ENCODE measurements around the gene PBX4.

PBX4 gene

GRCh38 chr19:19626516-19627472 lies 8.3 kb upstream of the PBX4 start:
- H3K36me3 ChIP-seq (ENCODE audit: low read length), result no peaks in the 10 kb centered on the region
- peaks cover 11% of the 10 kb centered on the region; the same call in 1 of the 2 replicates for H3F3A ChIP-seq (ENCODE audit: insufficient read depth)
- peak overlapping the region; percentile 83 for H3K9ac ChIP-seq (ENCODE audit: low read length)
- no peaks in the 10 kb centered on the region for H3K9me3 ChIP-seq (ENCODE audit: insufficient read depth, low read length)
- peak overlapping the region; percentile 66 for H3K27ac ChIP-seq (ENCODE audit: low read depth, low read length)
- H2AFZ ChIP-seq (ENCODE audit: low read depth, low read length, severe bottlenecking), result no peak overlapping the region
- peak overlapping the region; percentile 66 for H3K4me3 ChIP-seq (ENCODE audit: insufficient read depth, low read length, poor library complexity, severe bottlenecking)
- H3K27me3 ChIP-seq (ENCODE audit: low read length), result no peaks in the 10 kb centered on the region
- H4K20me1 ChIP-seq (ENCODE audit: low read depth, low read length), result no peaks in the 10 kb centered on the region
- peak overlapping the region; percentile 71 for H3K4me2 ChIP-seq (ENCODE audit: low read depth, low read length, poor library complexity, severe bottlenecking)
- no peaks in the 10 kb centered on the region for H3K9me2 ChIP-seq (replicated peaks; ENCODE audit: insufficient read depth, low read length)
- H3K79me2 ChIP-seq (ENCODE audit: insufficient read depth, low read length), result no peaks in the 10 kb centered on the region
- TF ChIP-seq EZH2phosphoT487 (conservative IDR thresholded peaks at IDR 0.05; ENCODE audit: low read length) (no peak), CTCF (IDR thresholded peaks at IDR 0.05; ENCODE audit: insufficient read depth, low read length, poor library complexity, severe bottlenecking) (no peak)

GRCh38 chr19:19624032-19624570 lies 5.6 kb upstream of the PBX4 start:
- H3K9ac ChIP-seq (ENCODE audit: low read length), result no peak overlapping the region
- TF ChIP-seq CTCF (IDR thresholded peaks at IDR 0.05; ENCODE audit: insufficient read depth, low read length, poor library complexity, severe bottlenecking), result no peak
- no peak for TF ChIP-seq EZH2phosphoT487 (conservative IDR thresholded peaks at IDR 0.05; ENCODE audit: low read length)

GRCh38 chr19:19623383-19623782 lies 4.9 kb upstream of the PBX4 start:
- Histone ChIP-seq H3K4me2 (ENCODE audit: low read depth, low read length, poor library complexity, severe bottlenecking) (no peak overlapping the region), H3K27me3 (ENCODE audit: low read length) (no peaks in the 10 kb centered on the region), H3K79me2 (ENCODE audit: insufficient read depth, low read length) (no peaks in the 10 kb centered on the region), H2AFZ (ENCODE audit: low read depth, low read length, severe bottlenecking) (no peak overlapping the region), H4K20me1 (ENCODE audit: low read depth, low read length) (no peaks in the 10 kb centered on the region), H3K36me3 (ENCODE audit: low read length) (no peaks in the 10 kb centered on the region), H3K9ac (ENCODE audit: low read length) (no peak overlapping the region), H3K9me3 (ENCODE audit: insufficient read depth, low read length) (no peaks in the 10 kb centered on the region), H3F3A (ENCODE audit: insufficient read depth) (peaks cover under 1% of the 10 kb centered on the region; the same call in 1 of the 2 replicates), H3K4me3 (ENCODE audit: insufficient read depth, low read length, poor library complexity, severe bottlenecking) (no peak overlapping the region), H3K27ac (ENCODE audit: low read depth, low read length) (no peak overlapping the region), H3K9me2 (replicated peaks; ENCODE audit: insufficient read depth, low read length) (no peaks in the 10 kb centered on the region)
- TF ChIP-seq CTCF (IDR thresholded peaks at IDR 0.05; ENCODE audit: insufficient read depth, low read length, poor library complexity, severe bottlenecking), result no peak

More at GRCh38 chr19:19624032-19624570, 5.6 kb upstream of the PBX4 start:
- Histone ChIP-seq H3K36me3 (ENCODE audit: low read length) (no peaks in the 10 kb centered on the region), H3K27ac (ENCODE audit: low read depth, low read length) (no peak overlapping the region), H3K9me3 (ENCODE audit: insufficient read depth, low read length) (no peaks in the 10 kb centered on the region), H4K20me1 (ENCODE audit: low read depth, low read length) (no peaks in the 10 kb centered on the region), H3K4me3 (ENCODE audit: insufficient read depth, low read length, poor library complexity, severe bottlenecking) (no peak overlapping the region), H3K79me2 (ENCODE audit: insufficient read depth, low read length) (no peaks in the 10 kb centered on the region), H3F3A (ENCODE audit: insufficient read depth) (peaks cover 7% of the 10 kb centered on the region; the same call in 1 of the 2 replicates), H3K27me3 (ENCODE audit: low read length) (no peaks in the 10 kb centered on the region), H3K4me2 (ENCODE audit: low read depth, low read length, poor library complexity, severe bottlenecking) (no peak overlapping the region), H3K9me2 (replicated peaks; ENCODE audit: insufficient read depth, low read length) (no peaks in the 10 kb centered on the region), H2AFZ (ENCODE audit: low read depth, low read length, severe bottlenecking) (no peak overlapping the region)
